Right ventricle myocardium inferior (tissue), 1 donor: ENCODE measurements around the gene PREX1. TPM values are rescaled to one million over a fixed set of nuclear protein-coding genes. Genes with fewer than 3 reads are reported as not detected.

Experiments
- ATAC-seq: fragments of 200-7000 bp; cut with Tn5 transposase; one replicate; pipeline ENCODE4 v1.9.1; 2020; ENCODE audit warnings: mild to moderate bottlenecking, moderate library complexity
- DNase-seq: peaks from one replicate; pipeline ENCODE4 v3.0.0; 2021; ENCODE audit errors: missing footprints
- intact Hi-C: fragments of 100-400 bp; cut with DNase I; formaldehyde crosslinking; loops from one replicate; pipeline ENCODE4 v1.11.0; 2022
- total RNA-seq: library from RNA; stranded (reverse); fragmentation: NEBNext Ultra II Directional; extraction: Animal tissue kit (Norgen Biotek cat#: 25700); gene quantifications from one replicate; pipeline ENCODE4 v1.2.1, GENCODE V29; 2021
- donor health status: DM: no; HTN: yes; CAD: no; lungs with severe emphysema.

Gene PREX1
- total RNA-seq, 1 donor from 2014 or later, result 11.0 TPM

GRCh38 chr20:48652961-48653705 lies 174.7 kb downstream of the PREX1 start:
- DNase-seq (peak; percentile 49), ATAC-seq (no peak)
- intact Hi-C loops, result no loop called here

- intact Hi-C loops, result no loop called here
- ATAC-seq (no peak), DNase-seq (peak; percentile 39)
These were observed 175.8 kb downstream of the PREX1 start for GRCh38 chr20:48651960-48652359.

- DNase-seq, result peak; percentile 39
- ATAC-seq, result no peak
- intact Hi-C loops, result no loop called here
These were observed 176.5 kb downstream of the PREX1 start for GRCh38 chr20:48651271-48651670.

- ATAC-seq (no peak), DNase-seq (peak; percentile 30)
- intact Hi-C loops, result no loop called here
These were observed 177.9 kb downstream of the PREX1 start for GRCh38 chr20:48649868-48650267.

- ATAC-seq (no peak), DNase-seq (peak; percentile 35)
- intact Hi-C loops, result no loop called here
These were observed 178.6 kb downstream of the PREX1 start for GRCh38 chr20:48649104-48649626.

GRCh38 chr20:48648482-48649051 lies 179.2 kb downstream of the PREX1 start:
- intact Hi-C loops, result no loop called here
- peak; percentile 70 for DNase-seq
- peak; percentile 75 for ATAC-seq

- intact Hi-C loops, result no loop called here
- ATAC-seq, result no peak
- no peak for DNase-seq
These were observed 179.9 kb downstream of the PREX1 start for GRCh38 chr20:48647858-48648257.

- DNase-seq (peak; percentile 45), ATAC-seq (no peak)
- intact Hi-C loops, result no loop called here
These were observed 182.1 kb downstream of the PREX1 start for GRCh38 chr20:48645666-48646065.

GRCh38 chr20:48644286-48644828 lies 183.4 kb downstream of the PREX1 start:
- peak; percentile 45 for DNase-seq
- intact Hi-C loops, result no loop called here
- no peak for ATAC-seq

- intact Hi-C loops, result no loop called here
- DNase-seq (peak; percentile 27), ATAC-seq (no peak)
These were observed 185.5 kb downstream of the PREX1 start for GRCh38 chr20:48642105-48642880.

GRCh38 chr20:48640871-48641270 lies 186.9 kb downstream of the PREX1 start:
- no peak for ATAC-seq
- intact Hi-C loops, result no loop called here
- DNase-seq, result no peak

GRCh38 chr20:48639899-48640298 lies 187.9 kb downstream of the PREX1 start:
- intact Hi-C loops, result no loop called here
- no peak for ATAC-seq
- no peak for DNase-seq

GRCh38 chr20:48638546-48638945 lies 189.3 kb downstream of the PREX1 start:
- ATAC-seq (no peak), DNase-seq (peak; percentile 15)
- intact Hi-C loops, result no loop called here

- intact Hi-C loops, result no loop called here
- peak; percentile 13 for DNase-seq
- no peak for ATAC-seq
These were observed 190.3 kb downstream of the PREX1 start for GRCh38 chr20:48637461-48637860.

- no peak for ATAC-seq
- intact Hi-C loops, result no loop called here
- peak; percentile 7 for DNase-seq
These were observed 191.5 kb downstream of the PREX1 start for GRCh38 chr20:48636301-48636700.

GRCh38 chr20:48635791-48636267 lies 192.0 kb downstream of the PREX1 start:
- ATAC-seq (peak; percentile 57), DNase-seq (peak; percentile 83)
- intact Hi-C loops, result loop anchor here (1.0 kb wide), 1 partner anchor 269 kb away; no protein-coding TSS in a partner anchor

- DNase-seq, result no peak
- intact Hi-C loops, result loop anchor here (1.0 kb wide), 1 partner anchor 270 kb away; no protein-coding TSS in a partner anchor
- no peak for ATAC-seq
These were observed 192.4 kb downstream of the PREX1 start for GRCh38 chr20:48635361-48635760.

- ATAC-seq (no peak), DNase-seq (no peak)
- intact Hi-C loops, result loop anchor here (1.0 kb wide), 1 partner anchor 271 kb away; no protein-coding TSS in a partner anchor
These were observed 193.2 kb downstream of the PREX1 start for GRCh38 chr20:48634641-48635040.
